ENCODE data around the gene SLC22A3. TPM values are rescaled to one million over a fixed set of nuclear protein-coding genes. Genes with fewer than 3 reads are reported as not detected.

Gene SLC22A3
- total and polyA plus RNA-seq, 2 donors (not counting 1 experiment from before 2014, with no cell fraction given), result not detected

GRCh38 chr6:160477901-160478300 lies 129.7 kb downstream of the SLC22A3 start:
- no peaks in the 10 kb centered on the region for H3K4me1 Mint-ChIP-seq
- ATAC-seq (ENCODE audit: low read depth) (no peak), DNase-seq (no peak)
- Histone ChIP-seq H3K27me3 (replicated peaks in 1 of 4; ENCODE audit: control extremely low read depth in 1 of 4, control insufficient read depth in 3 of 4, insufficient read depth in 4 of 4, low read length in 3 of 4) (no peaks in the 10 kb centered on the region), H3K4me3 (ENCODE audit: control extremely low read depth in 1 of 5, extremely low read depth in 1 of 5, insufficient read depth in 1 of 5, low read depth in 2 of 5, low read length in 4 of 5) (no peak overlapping the region), H3K36me3 (replicated peaks in 1 of 2; ENCODE audit: control extremely low read depth in 1 of 2, control insufficient read depth in 1 of 2, extremely low read depth in 1 of 2, insufficient read depth in 2 of 2, low read length in 1 of 2) (no peaks in the 10 kb centered on the region), H3K4me1 (ENCODE audit: control insufficient read depth in 2 of 2, insufficient read depth in 2 of 2, low read length in 2 of 2) (no peaks in the 10 kb centered on the region), H2AFZ (ENCODE audit: insufficient read depth, low read depth, low read length, poor library complexity, severe bottlenecking) (no peak overlapping the region), H3K4me2 (replicated peaks; ENCODE audit: low read depth, low read length, poor library complexity, severe bottlenecking) (no peak overlapping the region), H3K27ac (ENCODE audit: low read length in 2 of 2) (no peak overlapping the region), H3K9ac (ENCODE audit: low read length) (no peak overlapping the region), H4K20me1 (ENCODE audit: control insufficient read depth, insufficient read depth, low read length, poor library complexity, severe bottlenecking) (no peaks in the 10 kb centered on the region), H3K9me3 (ENCODE audit: control extremely low read depth in 1 of 3, control insufficient read depth in 2 of 3, insufficient read depth in 1 of 3, low read length in 2 of 3) (peaks cover 0 to 4% (median 0%) of the 10 kb centered on the region in 3 donors), H3K79me2 (ENCODE audit: control insufficient read depth, insufficient read depth, low read length) (no peaks in the 10 kb centered on the region)
- TF ChIP-seq EZH2 (IDR thresholded peaks at IDR 0.05; ENCODE audit: borderline replicate concordance, insufficient read depth, low read depth, low read length, poor library complexity, severe bottlenecking), result no peak
- no peak for TF ChIP-seq CTCF (IDR thresholded peaks at IDR 0.05)
- no peak overlapping the region for H3K4me3 Mint-ChIP-seq
- H3K27me3 Mint-ChIP-seq, result peaks cover 15% of the 10 kb centered on the region
- peaks cover 9% of the 10 kb centered on the region for H3K9me3 Mint-ChIP-seq (ENCODE audit: insufficient read depth)
- POLR2A ChIA-PET, result no interaction called here
- intact Hi-C loops (cut with micrococcal nuclease), result no loop called here
- H3K27ac Mint-ChIP-seq, result no peak overlapping the region
- WGBS (ENCODE audit: insufficient coverage), result 83% methylated on average over 4 of the region's 8 CpGs
- CTCF ChIA-PET, result no interaction called here

GRCh38 chr6:160487116-160487515 lies 138.9 kb downstream of the SLC22A3 start:
- Histone ChIP-seq H2AFZ (ENCODE audit: insufficient read depth, low read depth, low read length, poor library complexity, severe bottlenecking) (no peak overlapping the region), H3K9me3 (ENCODE audit: control extremely low read depth in 1 of 3, control insufficient read depth in 2 of 3, insufficient read depth in 1 of 3, low read length in 2 of 3) (no peaks in the 10 kb centered on the region), H3K9ac (ENCODE audit: low read length) (no peak overlapping the region), H4K20me1 (ENCODE audit: control insufficient read depth, insufficient read depth, low read length, poor library complexity, severe bottlenecking) (no peaks in the 10 kb centered on the region), H3K27ac (ENCODE audit: low read length in 2 of 2) (no peak overlapping the region), H3K4me3 (ENCODE audit: control extremely low read depth in 1 of 5, extremely low read depth in 1 of 5, insufficient read depth in 1 of 5, low read depth in 2 of 5, low read length in 4 of 5) (no peak overlapping the region), H3K36me3 (replicated peaks in 1 of 2; ENCODE audit: control extremely low read depth in 1 of 2, control insufficient read depth in 1 of 2, extremely low read depth in 1 of 2, insufficient read depth in 2 of 2, low read length in 1 of 2) (no peaks in the 10 kb centered on the region), H3K79me2 (ENCODE audit: control insufficient read depth, insufficient read depth, low read length) (no peaks in the 10 kb centered on the region), H3K27me3 (replicated peaks in 1 of 4; ENCODE audit: control extremely low read depth in 1 of 4, control insufficient read depth in 3 of 4, insufficient read depth in 4 of 4, low read length in 3 of 4) (no peaks in the 10 kb centered on the region), H3K4me1 (ENCODE audit: control insufficient read depth in 2 of 2, insufficient read depth in 2 of 2, low read length in 2 of 2) (no peaks in the 10 kb centered on the region), H3K4me2 (replicated peaks; ENCODE audit: low read depth, low read length, poor library complexity, severe bottlenecking) (no peak overlapping the region)
- WGBS (ENCODE audit: insufficient coverage), result 93% methylated on average over 11 of the region's 11 CpGs
- intact Hi-C loops (cut with micrococcal nuclease), result no loop called here
- Mint-ChIP-seq H3K9me3 (ENCODE audit: insufficient read depth) (no peaks in the 10 kb centered on the region), H3K4me1 (no peaks in the 10 kb centered on the region), H3K4me3 (no peak overlapping the region), H3K27me3 (peaks cover 6% of the 10 kb centered on the region), H3K27ac (no peak overlapping the region)
- DNase-seq (no peak), ATAC-seq (ENCODE audit: low read depth) (no peak)
- CTCF ChIA-PET, result no interaction called here
- TF ChIP-seq CTCF (IDR thresholded peaks at IDR 0.05) (no peak), EZH2 (IDR thresholded peaks at IDR 0.05; ENCODE audit: borderline replicate concordance, insufficient read depth, low read depth, low read length, poor library complexity, severe bottlenecking) (no peak)
- POLR2A ChIA-PET, result no interaction called here
